ENCODE results near the gene PAN3. TPM values are rescaled to one million over a fixed set of nuclear protein-coding genes. Genes with fewer than 3 reads are reported as not detected.
A peak's percentile ranks its signal among the peaks of the same experiment; 100 is the strongest.

Gene PAN3
- total and polyA plus RNA-seq, 7 donors = 5.1 to 43.3 (median 39.2) TPM

GRCh38 chr13:28329395-28330158 is 191.2 kb downstream of the PAN3 start:
- H3K36me3 ChIP-seq = no peaks in the 10 kb centered on the region
- H3K27me3 ChIP-seq = no peaks in the 10 kb centered on the region
- no peaks in the 10 kb centered on the region for H3K9me3 ChIP-seq
- no peak overlapping the region for H3K27ac ChIP-seq
- intact Hi-C loops (cut with DNase I) = no loop called here
- DNase-seq = no peak
- peaks cover 0 to 6% (median 3%) of the 10 kb centered on the region in 4 donors for H3K4me1 ChIP-seq
- WGBS, 2 donors = 82 to 87% methylated on average over 17 of the region's 17 CpGs
- no peak overlapping the region for H3K4me3 ChIP-seq
- TF ChIP-seq EP300 (IDR thresholded peaks at IDR 0.05) (no peak), POLR2AphosphoS5 (IDR thresholded peaks at IDR 0.05) (no peak), POLR2A (IDR thresholded peaks at IDR 0.05) (no peak)
- TF ChIP-seq, protein P1, sequence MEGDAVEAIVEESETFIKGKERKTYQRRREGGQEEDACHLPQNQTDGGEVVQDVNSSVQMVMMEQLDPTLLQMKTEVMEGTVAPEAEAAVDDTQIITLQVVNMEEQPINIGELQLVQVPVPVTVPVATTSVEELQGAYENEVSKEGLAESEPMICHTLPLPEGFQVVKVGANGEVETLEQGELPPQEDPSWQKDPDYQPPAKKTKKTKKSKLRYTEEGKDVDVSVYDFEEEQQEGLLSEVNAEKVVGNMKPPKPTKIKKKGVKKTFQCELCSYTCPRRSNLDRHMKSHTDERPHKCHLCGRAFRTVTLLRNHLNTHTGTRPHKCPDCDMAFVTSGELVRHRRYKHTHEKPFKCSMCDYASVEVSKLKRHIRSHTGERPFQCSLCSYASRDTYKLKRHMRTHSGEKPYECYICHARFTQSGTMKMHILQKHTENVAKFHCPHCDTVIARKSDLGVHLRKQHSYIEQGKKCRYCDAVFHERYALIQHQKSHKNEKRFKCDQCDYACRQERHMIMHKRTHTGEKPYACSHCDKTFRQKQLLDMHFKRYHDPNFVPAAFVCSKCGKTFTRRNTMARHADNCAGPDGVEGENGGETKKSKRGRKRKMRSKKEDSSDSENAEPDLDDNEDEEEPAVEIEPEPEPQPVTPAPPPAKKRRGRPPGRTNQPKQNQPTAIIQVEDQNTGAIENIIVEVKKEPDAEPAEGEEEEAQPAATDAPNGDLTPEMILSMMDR (IDR thresholded peaks at IDR 0.05) = no peak

GRCh38 chr13:28333204-28333881 is 195.0 kb downstream of the PAN3 start:
- Histone ChIP-seq H3K4me3 (no peak overlapping the region), H3K4me1 (peaks cover 0 to 36% (median 24%) of the 10 kb centered on the region in 4 donors), H3K27me3 (no peaks in the 10 kb centered on the region), H3K27ac (no peak overlapping the region), H3K36me3 (no peaks in the 10 kb centered on the region), H3K9me3 (no peaks in the 10 kb centered on the region)
- no peak for TF ChIP-seq POLR2A (IDR thresholded peaks at IDR 0.05)
- TF ChIP-seq, protein P1 (IDR thresholded peaks at IDR 0.05) = no peak
- TF ChIP-seq EP300 (IDR thresholded peaks at IDR 0.05) = no peak
- intact Hi-C loops (cut with DNase I) = no loop called here
- 89 to 95% methylated on average over 2 of the region's 2 CpGs for WGBS, 2 donors
- no peak for DNase-seq

DNA sequence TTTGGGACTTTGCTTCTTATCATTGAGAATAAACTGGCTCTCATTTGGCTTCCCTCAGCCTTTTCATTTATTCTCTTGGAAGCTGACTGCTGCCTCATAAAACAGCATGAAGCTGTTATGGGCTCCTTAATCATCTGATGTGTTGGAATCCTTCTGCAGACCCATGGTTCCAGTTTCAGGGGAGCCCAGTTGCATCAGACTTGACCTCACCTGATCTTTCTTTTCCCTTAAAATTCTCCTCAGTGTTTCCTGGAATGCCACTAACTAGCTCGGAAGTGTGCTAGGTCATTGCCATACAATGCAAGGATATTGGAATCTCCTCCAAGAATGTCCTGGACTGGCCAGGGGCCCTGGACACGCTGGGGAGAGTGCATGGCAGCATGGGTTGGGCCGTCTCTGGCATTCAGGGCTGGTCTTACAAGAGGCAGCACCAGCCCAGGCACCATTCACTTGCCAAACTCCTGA is 197.9 kb downstream of the PAN3 start:
- no peak for TF ChIP-seq POLR2A (IDR thresholded peaks at IDR 0.05)
- TF ChIP-seq, protein P1 (IDR thresholded peaks at IDR 0.05) = no peak
- TF ChIP-seq POLR2AphosphoS5 (IDR thresholded peaks at IDR 0.05) = peak in 1 of 4 donors; percentile 54
- peak in 2 of 4 donors; percentile 4 to 24 for TF ChIP-seq EP300 (IDR thresholded peaks at IDR 0.05)
- 75 to 80% methylated on average over 3 of the region's 3 CpGs for WGBS, 2 donors
- Histone ChIP-seq H3K36me3 (no peaks in the 10 kb centered on the region), H3K4me3 (no peak overlapping the region), H3K27ac (peak overlapping the region in 2 of 4 donors; percentile 57 to 61), H3K4me1 (peaks cover 0 to 63% (median 40%) of the 10 kb centered on the region in 4 donors), H3K9me3 (no peaks in the 10 kb centered on the region), H3K27me3 (no peaks in the 10 kb centered on the region)
- intact Hi-C loops (cut with DNase I) = no loop called here
- DNase-seq = no peak

- no peaks in the 10 kb centered on the region for H3K27me3 ChIP-seq
- WGBS, 2 donors = 54 to 63% methylated on average over 4 of the region's 4 CpGs
- no peak overlapping the region for H3K4me3 ChIP-seq
- intact Hi-C loops (cut with DNase I) = no loop called here
- TF ChIP-seq EP300 (IDR thresholded peaks at IDR 0.05) (no peak), POLR2AphosphoS5 (IDR thresholded peaks at IDR 0.05) (peak in 3 of 4 donors; percentile 5 to 38 (median 26))
- peaks cover 0 to 70% (median 41%) of the 10 kb centered on the region in 4 donors for H3K4me1 ChIP-seq
- no peak for DNase-seq
- H3K9me3 ChIP-seq = no peaks in the 10 kb centered on the region
- H3K27ac ChIP-seq = peak overlapping the region in 3 of 4 donors; percentile 31 to 61 (median 57)
- no peaks in the 10 kb centered on the region for H3K36me3 ChIP-seq
Observed at GRCh38 chr13:28337166-28338005, 199.0 kb downstream of the PAN3 start.

All from sigmoid colon (tissue), 7 donors.